Measurements from ENCODE around the gene VAPB.

The VAPB gene

GRCh38 chr20:58466095-58466708 is 77.2 kb downstream of the VAPB start:
- DNase-seq: no peak

DNA sequence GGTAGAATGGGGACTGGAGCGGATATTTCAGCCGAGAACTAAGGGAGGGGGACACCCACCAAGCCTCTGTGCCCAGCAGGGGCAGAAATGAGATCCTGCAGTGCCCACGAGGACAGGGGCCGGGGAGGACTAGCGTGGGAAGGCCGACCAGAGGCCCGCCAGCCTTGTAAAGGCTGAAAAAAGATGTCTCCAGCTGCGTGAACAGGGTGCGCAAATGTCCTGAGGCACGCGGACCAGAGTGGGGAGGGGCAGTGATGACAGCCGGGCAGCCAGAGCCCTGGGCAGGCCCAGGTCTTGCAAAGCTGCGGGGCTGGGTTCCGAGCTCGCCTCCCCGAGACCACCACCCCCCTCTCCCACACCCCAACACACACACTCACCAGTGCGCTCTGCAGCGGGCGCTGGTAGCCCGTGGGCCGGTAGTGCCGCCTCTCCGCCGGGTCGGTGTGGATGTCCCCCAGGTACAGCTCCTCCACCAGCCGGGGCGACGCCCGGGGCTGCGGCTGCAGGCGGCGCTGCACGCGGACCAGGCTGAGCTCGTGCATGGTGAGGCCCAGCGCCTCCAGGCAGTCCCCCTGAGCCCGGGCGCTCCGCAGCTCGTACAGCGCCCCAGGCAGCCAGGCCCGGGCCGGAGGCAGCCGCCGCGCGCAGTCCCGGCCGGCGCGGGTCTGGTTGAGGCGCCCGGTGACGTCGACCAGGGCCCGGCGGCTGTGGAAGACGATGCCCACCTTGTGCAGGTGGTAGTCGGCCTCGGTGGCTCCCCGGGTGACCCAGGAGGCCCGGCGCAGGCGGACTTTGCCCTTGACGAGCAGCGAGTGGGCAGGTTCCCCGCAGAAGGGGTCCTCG is 77.9 kb downstream of the VAPB start:
- no peak for DNase-seq

DNA sequence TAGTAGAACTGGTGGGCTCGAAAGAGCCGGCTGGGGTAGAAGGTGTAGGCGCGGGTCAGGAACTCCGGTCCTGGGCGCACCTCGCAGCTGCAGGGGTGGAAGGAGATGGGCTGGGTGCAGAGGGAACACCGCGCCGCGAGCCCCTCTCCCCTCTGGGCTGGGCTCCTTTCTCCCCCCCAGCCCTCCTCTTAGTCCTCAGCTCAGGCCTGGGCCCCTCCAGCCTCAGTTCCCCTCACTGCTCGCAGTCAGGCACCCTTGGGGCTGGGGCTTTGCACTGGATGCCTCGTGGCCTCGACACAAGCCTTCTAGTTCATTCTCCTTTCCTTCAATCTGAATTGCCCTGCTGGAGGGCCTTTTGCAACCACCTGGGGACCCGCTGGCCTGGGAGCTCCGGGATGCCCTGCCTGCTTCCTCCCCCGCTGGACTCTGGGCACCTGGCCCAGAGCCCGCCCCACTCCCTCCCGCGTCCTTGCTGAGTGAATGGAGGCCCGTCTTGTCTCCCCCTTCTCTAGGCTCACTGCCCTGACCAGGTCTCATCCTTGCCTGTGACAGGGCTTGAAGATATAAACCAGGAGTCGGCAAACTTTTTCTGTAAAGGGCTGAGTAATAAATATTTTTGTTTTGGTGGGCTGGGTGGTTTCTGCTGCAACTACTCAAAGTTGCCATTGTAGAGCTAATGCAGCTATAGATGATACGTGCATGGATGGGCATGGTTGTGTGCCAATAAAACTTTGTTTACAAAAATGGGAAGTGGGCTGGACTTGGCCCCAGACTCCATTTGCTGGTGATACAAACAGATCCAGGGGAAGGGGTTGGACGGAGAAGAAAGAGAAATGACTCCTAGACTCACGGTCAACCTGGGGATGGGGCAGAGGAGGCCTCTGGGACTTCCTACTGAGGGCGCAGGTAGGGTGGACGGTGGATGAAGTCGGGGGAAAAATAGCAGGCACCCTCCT is 78.8 kb downstream of the VAPB start:
- DNase-seq: no peak

- DNase-seq: no peak
Observed at GRCh38 chr20:58469616-58470015, 80.6 kb downstream of the VAPB start.

DNA sequence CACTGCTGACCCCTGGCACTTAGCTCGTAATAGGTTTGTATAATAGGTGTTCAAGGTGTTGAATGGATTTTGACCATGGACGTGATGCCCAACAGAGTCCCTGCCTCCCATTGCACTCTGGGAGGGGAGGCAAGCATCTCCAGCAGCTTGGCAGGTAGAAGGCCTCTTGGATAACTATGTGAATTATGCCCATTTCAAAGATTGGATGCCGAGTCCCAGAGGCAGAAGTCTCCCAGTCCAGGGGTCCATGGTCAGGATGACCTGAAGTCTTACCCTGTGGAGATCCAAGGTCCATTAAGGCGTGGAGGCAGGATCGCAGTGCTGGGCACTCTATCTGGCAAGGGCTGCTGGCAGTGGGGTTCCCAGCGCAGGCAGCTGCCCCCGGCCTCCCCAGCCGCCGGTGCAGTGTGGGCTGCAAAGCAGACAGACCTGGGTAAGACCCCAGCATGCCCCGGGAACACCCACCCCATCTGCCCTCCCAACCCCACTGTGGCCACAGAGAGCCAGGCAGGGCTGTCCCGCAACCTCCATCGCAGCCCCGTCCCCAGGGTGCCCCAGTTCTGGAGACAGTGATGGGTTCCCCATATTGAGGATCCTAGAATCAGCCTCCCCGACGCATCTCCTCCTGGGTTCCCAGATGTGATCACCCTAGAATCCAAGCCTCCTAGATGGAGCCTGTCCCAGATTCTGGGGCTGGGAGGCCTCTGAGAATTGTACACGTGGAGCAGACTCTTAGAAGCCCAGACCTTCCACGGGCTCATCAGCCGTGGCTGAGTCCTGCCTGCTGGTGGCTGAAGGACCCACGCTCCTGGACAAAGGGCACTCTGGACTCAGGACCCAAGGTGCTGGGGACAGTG is 81.5 kb downstream of the VAPB start:
- DNase-seq: no peak

DNA sequence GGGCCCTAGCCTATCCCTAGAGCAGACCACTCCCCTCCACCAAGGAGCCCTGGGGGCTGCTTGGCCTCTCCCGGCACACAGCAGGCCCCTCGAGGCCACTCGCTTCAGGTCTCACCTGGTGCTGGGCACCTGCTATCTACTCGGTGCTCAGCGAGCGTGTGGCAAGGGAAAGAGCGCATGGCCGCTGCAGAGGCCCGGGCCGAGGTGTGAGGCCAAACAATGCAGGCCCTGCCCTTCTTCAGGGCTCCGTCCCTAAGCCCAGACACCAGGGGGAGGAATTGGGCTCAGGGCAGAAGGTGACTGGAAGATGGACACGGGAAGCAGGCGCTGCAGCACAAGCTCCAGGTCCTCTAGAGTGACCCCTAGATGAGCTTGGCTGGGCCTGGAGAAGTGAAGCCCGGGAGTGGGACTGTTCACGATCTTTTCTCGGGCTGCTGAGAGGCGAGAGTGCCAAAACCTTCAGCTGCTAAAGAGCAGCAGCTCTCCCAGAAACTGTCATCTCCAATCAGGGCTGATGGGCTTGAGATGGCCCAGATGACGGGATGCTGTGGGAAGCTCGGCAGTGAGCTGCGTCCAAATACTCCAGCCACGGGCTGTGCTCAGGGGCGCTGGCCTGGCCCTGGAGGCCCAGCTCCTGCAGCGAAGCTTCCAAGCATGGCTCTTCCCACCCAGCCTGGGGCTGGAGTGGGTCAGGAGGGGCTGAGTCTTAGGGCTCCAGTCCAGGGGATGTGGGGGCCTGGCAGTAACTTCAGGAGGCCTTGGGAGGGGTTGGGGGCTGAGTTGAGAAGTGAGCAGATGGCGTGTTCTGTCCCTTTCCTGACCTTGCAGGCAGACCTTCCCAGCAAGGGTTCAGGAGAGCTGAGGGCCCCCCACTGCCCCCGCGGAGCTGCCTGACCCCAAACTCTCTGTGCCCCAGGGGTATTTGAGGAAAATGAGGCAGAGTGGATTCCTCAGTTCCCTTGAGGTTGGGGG is 82.5 kb downstream of the VAPB start:
- DNase-seq: no peak

DNA sequence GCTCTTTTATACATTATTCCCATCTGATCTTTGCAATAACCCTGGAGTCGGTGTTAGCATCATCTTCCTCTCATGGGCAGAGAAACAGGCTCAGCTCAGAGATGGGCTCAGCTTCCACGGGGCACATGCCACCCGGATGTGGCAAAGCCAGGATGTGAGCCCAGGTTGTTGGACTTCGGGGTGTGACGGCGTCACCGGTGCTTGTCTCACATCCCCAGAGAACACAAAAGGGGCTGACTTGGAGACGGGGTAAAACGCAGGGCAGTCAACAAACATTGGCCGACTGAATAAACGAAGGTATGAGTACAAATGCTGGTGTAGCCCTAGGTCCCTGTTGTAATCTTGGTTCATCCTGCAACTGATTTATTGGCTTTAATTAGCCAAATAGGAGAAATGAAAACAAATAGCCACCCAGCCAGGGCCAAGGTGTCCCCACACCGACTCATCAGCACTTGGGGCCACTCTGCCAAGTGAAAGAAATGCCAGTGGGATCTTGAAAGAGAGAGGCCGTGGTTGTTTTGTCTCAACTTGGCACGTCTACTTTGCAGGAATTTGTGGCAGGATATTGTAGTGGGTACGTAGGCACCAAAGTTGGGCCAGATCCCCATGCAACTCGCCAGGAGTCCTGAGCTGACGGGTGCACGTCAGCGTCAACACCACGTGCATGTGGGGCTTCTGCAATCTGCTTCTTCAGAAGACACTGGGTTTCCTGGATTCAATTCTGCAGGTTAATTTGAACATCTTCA is 83.4 kb downstream of the VAPB start:
- DNase-seq: no peak

DNA sequence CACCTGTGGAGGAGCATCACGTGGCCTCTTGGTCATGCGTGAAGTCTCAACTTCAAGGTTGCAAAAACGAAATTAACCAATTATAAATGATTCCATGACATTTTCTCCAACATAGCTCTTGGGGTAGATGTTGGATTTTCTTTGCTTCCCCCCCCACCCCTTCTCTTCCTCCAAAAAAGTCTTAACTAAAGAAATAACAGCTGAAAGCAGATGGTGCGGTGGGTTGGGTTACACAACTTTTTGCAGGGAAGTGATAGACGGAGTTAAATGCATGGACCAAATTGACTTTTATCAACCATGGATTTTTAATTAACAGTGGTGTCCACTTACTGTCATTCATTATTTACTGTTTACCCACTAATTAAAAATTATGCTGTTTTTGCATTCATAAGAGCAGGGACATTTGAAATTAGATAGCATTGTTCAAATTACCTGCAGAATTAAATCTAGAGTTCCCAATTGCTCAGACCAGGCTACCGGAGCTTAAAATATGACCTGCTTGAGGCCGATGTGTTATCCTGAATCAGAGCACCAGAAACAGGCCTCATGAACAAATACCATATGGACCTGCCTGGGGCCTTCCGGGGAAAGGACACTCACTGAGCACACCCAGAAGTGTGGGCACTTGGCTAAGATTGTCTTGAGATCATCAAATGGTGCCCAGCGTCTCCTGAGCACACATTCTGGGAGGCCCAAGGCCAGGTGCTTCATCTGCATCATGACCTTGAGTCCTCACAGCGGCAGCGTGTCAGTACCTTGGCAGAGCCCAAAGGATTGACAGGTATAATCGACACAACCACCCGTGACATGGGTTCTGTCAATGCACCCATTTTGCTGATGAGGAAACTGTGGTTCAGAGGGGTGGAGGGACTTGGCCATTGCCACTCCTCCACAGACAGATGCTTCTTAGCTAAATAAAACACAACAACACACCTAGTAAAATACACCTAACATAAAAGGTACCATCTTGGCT is 84.7 kb downstream of the VAPB start:
- no peak for DNase-seq

DNA sequence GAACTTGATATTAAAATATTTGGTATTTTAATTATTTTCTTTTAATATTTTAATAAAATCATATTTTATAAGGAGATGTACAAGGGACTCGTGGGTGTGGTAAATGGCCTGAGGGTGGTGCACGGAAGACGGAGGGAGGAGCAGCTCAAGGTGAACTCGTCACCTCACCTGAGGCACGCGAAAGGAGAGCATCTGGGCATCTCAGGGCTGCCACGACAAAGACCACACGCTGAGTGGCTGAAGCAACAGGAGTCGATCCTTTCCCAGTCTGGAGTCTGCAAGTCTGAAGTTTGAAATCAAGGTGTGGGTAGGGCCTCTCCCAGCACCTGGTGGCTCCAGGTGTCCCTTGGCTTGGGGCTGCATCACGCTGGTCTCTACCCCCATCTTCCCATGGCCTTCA is 86.4 kb downstream of the VAPB start:
- DNase-seq: no peak

GRCh38 chr20:58478141-58478805 is 89.2 kb downstream of the VAPB start:
- no peak for DNase-seq

GRCh38 chr20:58479726-58480440 is 90.9 kb downstream of the VAPB start:
- DNase-seq: no peak

DNA sequence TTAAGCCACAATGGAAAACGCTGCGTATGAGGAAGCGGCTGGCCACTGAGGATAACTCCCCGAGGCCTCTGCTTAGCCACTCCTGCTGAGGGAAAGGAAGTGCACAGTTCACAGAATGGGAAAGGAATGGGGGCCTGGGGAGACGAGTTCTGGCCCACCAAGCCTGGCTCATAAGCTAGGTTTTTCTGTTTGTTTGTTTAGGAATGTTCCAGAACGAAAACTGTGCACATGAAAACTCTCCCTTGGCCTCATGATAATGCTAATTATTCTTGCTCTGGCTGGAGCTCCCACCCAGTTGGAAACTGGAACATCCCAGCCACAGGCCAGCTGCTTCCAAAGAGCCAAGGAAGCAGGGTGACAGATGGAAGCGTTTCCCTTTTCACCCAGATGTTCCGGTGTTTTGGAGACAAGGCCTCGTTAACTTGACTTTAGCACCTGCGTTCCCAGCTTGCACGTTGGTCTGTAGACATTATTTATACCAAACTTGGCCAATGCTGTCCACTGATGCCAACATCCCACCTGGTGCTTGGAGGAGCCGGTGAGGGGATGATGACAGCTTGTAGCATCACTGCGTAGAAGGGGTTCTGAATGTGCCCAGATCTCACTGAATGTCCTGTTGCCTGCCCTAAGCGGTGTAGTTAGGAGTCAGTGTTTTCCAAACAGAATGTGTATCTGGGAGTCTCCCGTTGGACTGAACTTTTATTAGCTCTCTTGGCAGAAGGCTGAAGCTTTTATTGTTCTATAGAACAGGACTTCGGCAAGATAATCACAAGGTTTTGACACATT is 91.7 kb downstream of the VAPB start:
- DNase-seq: no peak

DNA sequence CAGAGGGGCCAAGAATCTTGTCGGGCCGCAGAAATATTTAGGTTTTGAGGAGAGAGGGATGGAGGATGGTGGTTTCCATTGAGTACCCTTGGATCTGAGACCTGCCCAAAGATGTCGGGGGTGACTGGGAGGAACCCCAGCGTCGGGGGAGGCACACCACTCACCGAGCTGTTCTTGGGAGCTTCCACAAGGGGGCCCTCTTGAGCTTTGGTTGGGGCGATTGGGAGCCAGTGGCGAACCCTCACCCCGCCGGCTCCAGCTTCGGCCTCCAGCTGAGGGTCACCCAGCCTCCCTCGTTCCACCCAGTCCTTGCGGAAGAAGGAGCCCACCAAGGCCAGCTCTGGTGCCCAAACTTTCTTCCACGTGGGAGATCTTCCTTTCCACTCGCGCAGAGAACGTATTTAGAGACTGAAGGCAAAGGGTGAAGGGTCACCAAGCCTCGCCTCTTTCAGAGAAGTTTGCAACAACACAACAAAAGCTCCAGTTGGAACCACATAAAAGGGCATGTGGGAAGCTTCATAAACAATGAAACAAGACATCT is 92.5 kb downstream of the VAPB start:
- DNase-seq: peak; percentile 39 to 71

- no peak for DNase-seq
Observed at GRCh38 chr20:58482416-58482815, 93.4 kb downstream of the VAPB start.

DNA sequence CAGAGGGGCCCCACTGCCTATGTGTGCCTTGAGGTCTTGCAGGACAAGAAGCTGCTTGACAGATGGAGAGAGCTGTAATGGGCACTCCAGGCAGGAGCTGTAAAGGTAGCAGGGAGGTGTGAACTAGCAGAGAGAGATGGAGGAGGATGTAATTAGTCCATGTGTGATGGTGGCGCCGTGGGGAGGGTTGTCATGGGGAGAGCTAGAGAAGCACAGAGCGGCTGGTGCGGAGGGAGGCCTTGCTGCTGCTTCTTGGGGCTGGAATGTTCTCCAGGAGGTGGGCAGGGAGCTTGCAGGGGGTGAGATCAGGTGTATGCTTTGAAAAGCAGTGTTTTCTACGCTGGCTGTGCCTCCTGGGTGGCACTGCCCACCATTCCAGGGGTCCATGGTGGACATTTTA is 94.0 kb downstream of the VAPB start:
- no peak for DNase-seq

DNA sequence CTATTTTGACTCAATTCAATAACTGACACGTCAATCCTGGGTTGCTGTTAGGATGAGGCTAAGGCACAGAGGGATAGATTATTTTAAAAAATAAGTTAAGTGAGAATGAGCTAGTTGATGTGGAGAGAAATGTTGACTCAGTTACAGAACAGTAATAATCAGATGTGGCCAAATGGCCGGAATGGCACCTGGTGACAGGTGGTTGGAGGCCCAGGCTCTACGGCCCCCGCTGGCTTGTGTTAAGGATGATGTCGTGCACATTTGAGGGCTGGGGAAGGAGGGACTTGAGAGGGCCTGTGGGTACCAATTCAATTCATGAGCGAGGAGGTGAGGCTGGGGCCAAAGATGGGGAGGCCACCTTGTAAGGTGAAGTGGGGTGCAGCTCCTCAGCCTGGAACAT is 94.4 kb downstream of the VAPB start:
- no peak for DNase-seq

GRCh38 chr20:58485393-58485792 is 96.4 kb downstream of the VAPB start:
- DNase-seq: no peak

Data from activated CD4-positive, alpha-beta T cell treated with anti-CD3 and anti-CD28 coated beads for 4 hours (primary cell).